GM12878 (cell line): ENCODE measurements around the gene TRIM8. TPM values are rescaled to one million over a fixed set of nuclear protein-coding genes. Genes with fewer than 3 reads are reported as not detected.

Experiments used
- ATAC-seq: fragments of 200-7000 bp; cut with Tn5 transposase; 3 replicates; pipeline ENCODE4 v1.9.1; 2020; ENCODE audit warnings: mild to moderate bottlenecking, moderate library complexity
- BruUV-seq: library from RNA; stranded (reverse); fragments of 400-500 nt; replicated peaks from 2 replicates; lab custom pipeline; 2021; lab: Mats Ljungman, UMichigan
- CTCF ChIA-PET: fragments of 300-600 bp; sonication (Branson Sonifier 250); formaldehyde crosslinking; extraction: SDS; loops from one replicate; lab custom pipeline; 2021; ENCODE audit warnings: inconsistent platforms; lab: Yijun Ruan, JAX
- POLR2A ChIA-PET: fragments of 350-600 bp; formaldehyde crosslinking; extraction: SDS; loops from one replicate; lab custom pipeline; 2021; ENCODE audit warnings: inconsistent platforms; lab: Charles Lee
- RAD21 ChIA-PET: fragments of 300-600 bp; sonication (Branson Sonifier 250); formaldehyde crosslinking; loops from one replicate; lab custom pipeline; 2023; ENCODE audit warnings: antibody characterized with exemption; ENCODE audit not compliant: unreplicated experiment; lab: Charles Lee
- SMC1A ChIA-PET: fragments of 300-600 bp; sonication (Branson Sonifier 250); formaldehyde crosslinking; loops from one replicate; lab custom pipeline; 2023; ENCODE audit not compliant: unreplicated experiment, uncharacterized antibody; lab: Charles Lee
- DNase-seq: peaks from one replicate; pipeline ENCODE4 v3.0.0-alpha.2; 2011; ENCODE audit warnings: low read depth, low spot score
- FAIRE-seq: peaks from 3 replicates; lab custom pipeline; 2011; peaks lifted over from hg19 to GRCh38; lab: Jason Lieb, UNC
- H2AFZ ChIP-seq: 2 replicates; pipeline ENCODE4 v1.6.0; 2011; ENCODE audit warnings: low read depth, low read length, control low read depth; ENCODE audit not compliant: control insufficient read depth
- H3K27ac ChIP-seq: 2 replicates; pipeline ENCODE4 v1.5.1; 2011; ENCODE audit warnings: control low read depth; ENCODE audit not compliant: control insufficient read depth, insufficient read depth
- H3K27me3 ChIP-seq, 2 experiments: replicated peaks in 1 of 2; 2 replicates each; pipeline versions ENCODE4 v1.6.0 to v1.6.1; 2011; ENCODE audit warnings: low read length in 1 of 2; ENCODE audit not compliant: control insufficient read depth in 2 of 2, insufficient read depth in 2 of 2
- H3K36me3 ChIP-seq, 2 experiments: 2 replicates each; pipeline ENCODE4 v1.5.1; 2011; ENCODE audit warnings: low read length in 1 of 2; ENCODE audit not compliant: control insufficient read depth in 2 of 2, insufficient read depth in 2 of 2
- H3K4me1 ChIP-seq: 2 replicates; pipeline ENCODE4 v1.6.1; 2011; ENCODE audit warnings: mild to moderate bottlenecking, low read length, moderate library complexity, mixed read lengths; ENCODE audit not compliant: control insufficient read depth, insufficient read depth
- H3K4me2 ChIP-seq: 2 replicates; pipeline ENCODE4 v1.6.0; 2011; ENCODE audit warnings: control low read depth; ENCODE audit not compliant: control insufficient read depth, insufficient read depth
- H3K4me3 ChIP-seq: fragments of 200-600 bp; sonication (generic); 2 replicates; pipeline ENCODE4 v1.5.1; 2016
- H3K79me2 ChIP-seq: 2 replicates; pipeline ENCODE4 v1.6.0; 2011; ENCODE audit warnings: low read length; ENCODE audit not compliant: control insufficient read depth, insufficient read depth
- H3K9ac ChIP-seq: 2 replicates; pipeline ENCODE4 v1.8.0; 2011; ENCODE audit warnings: low read length, control low read depth, mixed read lengths; ENCODE audit not compliant: control insufficient read depth, insufficient read depth
- H3K9me3 ChIP-seq: replicated peaks from 3 replicates; pipeline ENCODE4 v1.5.1; 2011; ENCODE audit warnings: mild to moderate bottlenecking, low read length; ENCODE audit not compliant: control insufficient read depth, insufficient read depth
- H4K20me1 ChIP-seq: 2 replicates; pipeline ENCODE4 v1.6.0; 2011; ENCODE audit not compliant: control insufficient read depth, insufficient read depth
- ETV6 ChIP-seq, 2 experiments: fragments of 450-650 bp in 1 of 2; IDR thresholded peaks in 1 of 2; conservative IDR thresholded peaks in 1 of 2; 2 replicates each; pipeline ENCODE4 v1.6.1; 2014; ENCODE audit warnings: antibody characterized with exemption in 1 of 2, borderline replicate concordance in 1 of 2, low read depth in 1 of 2, mild to moderate bottlenecking in 1 of 2, moderate library complexity in 1 of 2
- KDM1A ChIP-seq: fragments of 200-600 bp; sonication (generic); IDR thresholded peaks from 2 replicates; pipeline ENCODE4 v1.6.1; 2016; ENCODE audit warnings: borderline replicate concordance
- NBN ChIP-seq: fragments of 450-650 bp; IDR thresholded peaks from 2 replicates; pipeline ENCODE4 v1.6.1; 2016
- PML ChIP-seq: IDR thresholded peaks from 2 replicates; pipeline ENCODE4 v1.6.1; 2012; ENCODE audit warnings: low read length, inconsistent platforms
- STAT3 ChIP-seq: IDR thresholded peaks from 2 replicates; pipeline ENCODE4 v1.6.1; 2011; ENCODE audit warnings: low read depth, low read length, improper control_type of control experiment
- WRNIP1 ChIP-seq: IDR thresholded peaks from 2 replicates; pipeline ENCODE4 v1.6.1; 2011; ENCODE audit warnings: low read depth, low read length, improper control_type of control experiment, borderline replicate concordance
- WGBS: methylation state at CpG from one replicate; pipeline ENCODE4 v1.1.6; 2016; ENCODE audit warnings: low lambda C conversion rate; ENCODE audit not compliant: insufficient replicate concordance, insufficient coverage; ENCODE audit errors: missing lambda C conversion rate; 5-methylcytosine and 5-hydroxymethylcytosine counted together
- in situ Hi-C: fragments of 300-500 bp; cut with MboI; formaldehyde crosslinking; loops from 9 replicates; pipeline ENCODE4 v1.14.3; 2018; ENCODE audit warnings: mixed read lengths
- intact Hi-C: fragments of 100-400 bp; cut with micrococcal nuclease; formaldehyde crosslinking; loops from one replicate; pipeline ENCODE4 v1.14.2; 2022; ENCODE audit not compliant: unreplicated experiment
- polyA plus RNA-seq, 11 experiments: library from polyadenylated mRNA; depleted of rRNA in 4 of 11; unstranded in 6 of 11; stranded (reverse) in 5 of 11; fragments of >200 nt; fragmentation: Nextera tagmentation in 4 of 11; fragmentation: Illumina TruSeq in 1 of 11; extraction: Ambion mirVana in 4 of 11; extraction: Trizol in 1 of 11; gene quantifications; 1 replicate in 1 of 11; 2 replicates in 10 of 11; pipeline versions ENCODE4 v1.2.1 to v1.2.3, GENCODE V29; 2011 to 2016; ENCODE audit warnings: inconsistent platforms in 2 of 11, missing spikeins in 2 of 11, low read depth in 1 of 11
- total RNA-seq, 4 experiments: library from RNA; depleted of rRNA in 3 of 4; stranded (reverse); fragments of >200 nt in 3 of 4; fragmentation: Illumina TruSeq in 1 of 4; extraction: Trizol in 1 of 4; gene quantifications; 2 replicates each; pipeline versions ENCODE4 v1.2.1 to v1.2.3, GENCODE V29; 2013 to 2021
- TF ChIP-seq, protein P1 (sequence below): IDR thresholded peaks from 2 replicates; pipeline ENCODE4 v1.6.1; 2012; ENCODE audit warnings: low read depth, low read length, improper control_type of control experiment
- TF ChIP-seq, protein P2 (sequence below): fragments of 450-650 bp; IDR thresholded peaks from 2 replicates; pipeline ENCODE4 v1.6.1; 2017; ENCODE audit warnings: antibody characterized with exemption, mild to moderate bottlenecking, moderate library complexity
- TF ChIP-seq, protein P3 (sequence below): IDR thresholded peaks from 2 replicates; pipeline ENCODE4 v1.6.1; 2011; ENCODE audit warnings: mild to moderate bottlenecking, low read depth, low read length, moderate library complexity; ENCODE audit not compliant: insufficient replicate concordance

Gene TRIM8
- total and polyA plus RNA-seq, 10 of the 15 experiments (the other 5 are each of a cell fraction or from before 2014, with no cell fraction given) = 7.9 to 53.2 (median 24.6) TPM

DNA sequence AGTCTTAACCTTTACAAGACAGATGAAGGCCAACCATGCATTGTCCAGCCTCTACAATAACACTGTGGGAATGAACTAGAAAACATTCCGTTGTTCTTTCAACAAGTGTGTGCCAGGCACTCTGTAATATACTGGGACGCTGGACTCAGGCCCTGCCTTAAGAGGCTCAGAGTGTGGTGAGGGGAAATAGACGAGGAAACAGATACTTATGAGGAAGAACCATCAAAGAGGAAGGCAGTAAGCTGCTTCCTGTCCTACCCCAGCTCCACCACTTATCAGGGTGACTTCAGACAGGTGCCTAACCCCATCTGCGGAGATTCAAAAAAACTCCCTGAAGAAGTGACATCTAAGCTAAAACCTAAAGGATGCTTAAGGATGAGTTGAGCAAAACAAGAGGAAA, 8.9 kb upstream of the TRIM8 start:
- in situ Hi-C loops (no loop called here), intact Hi-C loops (no loop called here)
- 13% methylated on average over 4 of the region's 4 CpGs for WGBS
- Histone ChIP-seq H3K79me2 (no peaks in the 10 kb centered on the region), H3K9ac (no peak overlapping the region), H3K4me2 (no peak overlapping the region), H3K4me1 (no peaks in the 10 kb centered on the region), H3K36me3 (no peaks in the 10 kb centered on the region; a peak in 1 of 4 replicates), H4K20me1 (no peaks in the 10 kb centered on the region), H2AFZ (no peak overlapping the region), H3K9me3 (no peaks in the 10 kb centered on the region), H3K27ac (no peak overlapping the region), H3K27me3 (no peaks in the 10 kb centered on the region), H3K4me3 (no peak overlapping the region)
- SMC1A ChIA-PET = interaction anchor here (0.7 to 1.5 kb wide), 3 partner anchors 15 to 43 kb away, joined by 3 read pairs; no protein-coding TSS in a partner anchor
- TF ChIP-seq NBN = no peak
- no peak for TF ChIP-seq WRNIP1
- TF ChIP-seq ETV6 (conservative IDR thresholded peaks at IDR 0.05 in 1 of 2, IDR thresholded peaks at IDR 0.05 in 1 of 2; ENCODE audit: borderline replicate concordance in 1 of 2, low read depth in 1 of 2) = peak in 1 of 2 experiments; percentile 50; a peak in 1 of 4 replicates
- no peak for TF ChIP-seq KDM1A
- TF ChIP-seq, protein P1, sequence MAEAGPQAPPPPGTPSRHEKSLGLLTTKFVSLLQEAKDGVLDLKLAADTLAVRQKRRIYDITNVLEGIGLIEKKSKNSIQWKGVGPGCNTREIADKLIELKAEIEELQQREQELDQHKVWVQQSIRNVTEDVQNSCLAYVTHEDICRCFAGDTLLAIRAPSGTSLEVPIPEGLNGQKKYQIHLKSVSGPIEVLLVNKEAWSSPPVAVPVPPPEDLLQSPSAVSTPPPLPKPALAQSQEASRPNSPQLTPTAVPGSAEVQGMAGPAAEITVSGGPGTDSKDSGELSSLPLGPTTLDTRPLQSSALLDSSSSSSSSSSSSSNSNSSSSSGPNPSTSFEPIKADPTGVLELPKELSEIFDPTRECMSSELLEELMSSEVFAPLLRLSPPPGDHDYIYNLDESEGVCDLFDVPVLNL = no peak
- POLR2A ChIA-PET = interaction anchor here (0.8 kb wide), 1 partner anchor 18 kb away, joined by 3 read pairs; no protein-coding TSS in a partner anchor
- RAD21 ChIA-PET = interaction anchor here (1.1 to 1.7 kb wide), 3 partner anchors 34 to 85 kb away, joined by 3 read pairs; no protein-coding TSS in a partner anchor
- FAIRE-seq (no peak), ATAC-seq (peak; percentile 24; the same call in 2 of the 3 replicates), DNase-seq (no peak)
- CTCF ChIA-PET = interaction anchor here (0.6 to 1.2 kb wide), 2 partner anchors 27 to 70 kb away, joined by 3 read pairs; no protein-coding TSS in a partner anchor
- BruUV-seq = no TSS peak

DNA sequence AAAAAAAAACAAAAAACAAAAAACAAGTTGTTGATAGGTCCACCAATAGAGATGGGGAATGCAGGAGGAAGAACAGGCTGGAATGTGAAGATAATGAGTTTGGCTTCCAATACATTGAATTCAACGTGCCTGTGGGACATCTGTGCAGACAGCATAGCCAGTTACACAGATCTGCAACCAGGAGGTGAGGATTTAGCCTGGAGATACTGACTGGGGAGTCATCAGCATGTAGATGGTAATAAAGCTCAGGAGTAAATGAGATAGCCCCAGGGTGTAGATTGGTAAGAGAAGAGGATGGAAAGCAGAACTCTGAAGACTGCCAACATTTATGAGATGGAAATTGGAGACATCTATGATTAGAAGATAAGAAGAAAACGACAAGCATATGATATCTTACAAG, 4.7 kb upstream of the TRIM8 start:
- in situ Hi-C loops = no loop called here
- Histone ChIP-seq H3K79me2 (peaks cover 21% of the 10 kb centered on the region), H3K27ac (no peak overlapping the region), H3K4me2 (no peak overlapping the region), H2AFZ (no peak overlapping the region), H3K9ac (no peak overlapping the region), H3K4me1 (no peaks in the 10 kb centered on the region), H4K20me1 (no peaks in the 10 kb centered on the region), H3K9me3 (no peaks in the 10 kb centered on the region), H3K27me3 (no peaks in the 10 kb centered on the region), H3K36me3 (no peaks in the 10 kb centered on the region), H3K4me3 (no peak overlapping the region)
- DNase-seq = no peak
- ATAC-seq = no peak
- BruUV-seq = no TSS peak
- SMC1A ChIA-PET = interaction anchor here (1.0 kb wide), 1 partner anchor 70 kb away, joined by 3 read pairs; no protein-coding TSS in a partner anchor
- intact Hi-C loops = no loop called here
- POLR2A ChIA-PET = interaction anchor here (0.5 to 0.6 kb wide), 2 partner anchors 74 to 1476 kb away, joined by 5 read pairs; partner anchors contain the start of gene ARL3
- RAD21 ChIA-PET = no interaction called here
- no peak for FAIRE-seq
- CTCF ChIA-PET = no interaction called here
- WGBS = 29% methylated on average over 2 of the region's 2 CpGs
- no peak for TF ChIP-seq STAT3
- TF ChIP-seq, protein P2, sequence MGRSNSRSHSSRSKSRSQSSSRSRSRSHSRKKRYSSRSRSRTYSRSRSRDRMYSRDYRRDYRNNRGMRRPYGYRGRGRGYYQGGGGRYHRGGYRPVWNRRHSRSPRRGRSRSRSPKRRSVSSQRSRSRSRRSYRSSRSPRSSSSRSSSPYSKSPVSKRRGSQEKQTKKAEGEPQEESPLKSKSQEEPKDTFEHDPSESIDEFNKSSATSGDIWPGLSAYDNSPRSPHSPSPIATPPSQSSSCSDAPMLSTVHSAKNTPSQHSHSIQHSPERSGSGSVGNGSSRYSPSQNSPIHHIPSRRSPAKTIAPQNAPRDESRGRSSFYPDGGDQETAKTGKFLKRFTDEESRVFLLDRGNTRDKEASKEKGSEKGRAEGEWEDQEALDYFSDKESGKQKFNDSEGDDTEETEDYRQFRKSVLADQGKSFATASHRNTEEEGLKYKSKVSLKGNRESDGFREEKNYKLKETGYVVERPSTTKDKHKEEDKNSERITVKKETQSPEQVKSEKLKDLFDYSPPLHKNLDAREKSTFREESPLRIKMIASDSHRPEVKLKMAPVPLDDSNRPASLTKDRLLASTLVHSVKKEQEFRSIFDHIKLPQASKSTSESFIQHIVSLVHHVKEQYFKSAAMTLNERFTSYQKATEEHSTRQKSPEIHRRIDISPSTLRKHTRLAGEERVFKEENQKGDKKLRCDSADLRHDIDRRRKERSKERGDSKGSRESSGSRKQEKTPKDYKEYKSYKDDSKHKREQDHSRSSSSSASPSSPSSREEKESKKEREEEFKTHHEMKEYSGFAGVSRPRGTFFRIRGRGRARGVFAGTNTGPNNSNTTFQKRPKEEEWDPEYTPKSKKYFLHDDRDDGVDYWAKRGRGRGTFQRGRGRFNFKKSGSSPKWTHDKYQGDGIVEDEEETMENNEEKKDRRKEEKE = no peak
- TF ChIP-seq, protein P3, sequence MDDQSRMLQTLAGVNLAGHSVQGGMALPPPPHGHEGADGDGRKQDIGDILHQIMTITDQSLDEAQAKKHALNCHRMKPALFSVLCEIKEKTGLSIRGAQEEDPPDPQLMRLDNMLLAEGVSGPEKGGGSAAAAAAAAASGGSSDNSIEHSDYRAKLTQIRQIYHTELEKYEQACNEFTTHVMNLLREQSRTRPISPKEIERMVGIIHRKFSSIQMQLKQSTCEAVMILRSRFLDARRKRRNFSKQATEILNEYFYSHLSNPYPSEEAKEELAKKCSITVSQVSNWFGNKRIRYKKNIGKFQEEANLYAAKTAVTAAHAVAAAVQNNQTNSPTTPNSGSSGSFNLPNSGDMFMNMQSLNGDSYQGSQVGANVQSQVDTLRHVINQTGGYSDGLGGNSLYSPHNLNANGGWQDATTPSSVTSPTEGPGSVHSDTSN = no peak
- TF ChIP-seq PML = no peak
